HG03432 (cell line): ENCODE measurements around the gene MPDU1.
"Not testable (repeated sequence)": the region's sequence is repeated elsewhere in the genome, so short reads cannot be mapped to it uniquely, and the experiment has no call there.

Experiments
- ATAC-seq: cut with Tn5 transposase; IDR thresholded peaks from one replicate; pipeline ENCODE4 v1.9.1; 2021; ENCODE audit warnings: mild to moderate bottlenecking, moderate library complexity; ENCODE audit not compliant: unreplicated experiment

Gene MPDU1

DNA sequence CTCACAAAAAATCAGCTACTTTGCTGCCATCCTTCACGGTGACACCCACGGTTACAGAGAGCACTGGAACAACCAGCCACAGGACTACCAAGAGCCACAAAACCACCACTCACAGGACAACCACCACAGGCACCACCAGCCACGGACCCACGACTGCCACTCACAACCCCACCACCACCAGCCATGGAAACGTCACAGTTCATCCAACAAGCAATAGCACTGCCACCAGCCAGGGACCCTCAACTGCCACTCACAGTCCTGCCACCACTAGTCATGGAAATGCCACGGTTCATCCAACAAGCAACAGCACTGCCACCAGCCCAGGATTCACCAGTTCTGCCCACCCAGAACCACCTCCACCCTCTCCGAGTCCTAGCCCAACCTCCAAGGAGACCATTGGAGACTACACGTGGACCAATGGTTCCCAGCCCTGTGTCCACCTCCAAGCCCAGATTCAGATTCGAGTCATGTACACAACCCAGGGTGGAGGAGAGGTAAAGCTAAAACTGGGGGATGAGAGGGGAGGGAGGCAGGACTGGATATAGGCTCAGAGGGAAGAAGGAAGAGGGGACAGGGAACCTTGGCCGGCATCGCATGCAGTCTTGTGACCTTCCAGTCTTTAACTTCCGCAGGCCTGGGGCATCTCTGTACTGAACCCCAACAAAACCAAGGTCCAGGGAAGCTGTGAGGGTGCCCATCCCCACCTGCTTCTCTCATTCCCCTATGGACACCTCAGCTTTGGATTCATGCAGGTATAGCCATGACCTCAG lies 3.6 kb upstream of the MPDU1 start:
- peak; percentile 1 for ATAC-seq

DNA sequence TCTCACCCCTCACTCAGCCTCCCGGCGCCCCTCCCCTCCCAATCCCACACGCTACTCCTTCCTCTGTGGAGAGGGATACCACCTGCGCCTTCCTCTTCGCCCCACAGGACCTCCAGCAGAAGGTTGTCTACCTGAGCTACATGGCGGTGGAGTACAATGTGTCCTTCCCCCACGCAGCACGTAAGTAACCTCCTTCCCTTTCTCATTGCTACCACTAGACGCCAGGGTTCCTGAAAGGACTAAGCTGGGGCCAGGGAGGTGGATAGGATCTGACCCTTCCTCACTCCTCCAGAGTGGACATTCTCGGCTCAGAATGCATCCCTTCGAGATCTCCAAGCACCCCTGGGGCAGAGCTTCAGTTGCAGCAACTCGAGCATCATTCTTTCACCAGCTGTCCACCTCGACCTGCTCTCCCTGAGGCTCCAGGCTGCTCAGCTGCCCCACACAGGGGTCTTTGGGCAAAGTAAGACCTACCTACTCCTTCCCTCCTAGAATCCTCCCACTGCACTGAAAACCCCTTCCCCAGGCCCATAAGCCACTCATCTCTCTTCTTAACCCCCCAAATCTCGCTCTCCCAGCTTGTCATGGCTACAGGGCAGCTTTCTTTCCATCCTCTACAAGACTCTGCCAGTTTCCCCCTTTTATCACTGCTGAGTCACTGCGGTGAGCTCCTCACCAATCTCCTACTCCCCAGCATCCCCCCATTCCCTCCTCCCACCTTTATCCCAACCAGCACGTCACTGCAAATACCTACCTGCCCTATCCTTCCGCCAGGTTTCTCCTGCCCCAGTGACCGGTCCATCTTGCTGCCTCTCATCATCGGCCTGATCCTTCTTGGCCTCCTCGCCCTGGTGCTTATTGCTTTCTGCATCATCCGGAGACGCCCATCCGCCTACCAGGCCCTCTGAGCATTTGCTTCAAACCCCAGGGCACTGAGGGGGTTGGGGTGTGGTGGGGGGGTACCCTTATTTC lies 2.8 kb upstream of the MPDU1 start:
- ATAC-seq: no peak

DNA sequence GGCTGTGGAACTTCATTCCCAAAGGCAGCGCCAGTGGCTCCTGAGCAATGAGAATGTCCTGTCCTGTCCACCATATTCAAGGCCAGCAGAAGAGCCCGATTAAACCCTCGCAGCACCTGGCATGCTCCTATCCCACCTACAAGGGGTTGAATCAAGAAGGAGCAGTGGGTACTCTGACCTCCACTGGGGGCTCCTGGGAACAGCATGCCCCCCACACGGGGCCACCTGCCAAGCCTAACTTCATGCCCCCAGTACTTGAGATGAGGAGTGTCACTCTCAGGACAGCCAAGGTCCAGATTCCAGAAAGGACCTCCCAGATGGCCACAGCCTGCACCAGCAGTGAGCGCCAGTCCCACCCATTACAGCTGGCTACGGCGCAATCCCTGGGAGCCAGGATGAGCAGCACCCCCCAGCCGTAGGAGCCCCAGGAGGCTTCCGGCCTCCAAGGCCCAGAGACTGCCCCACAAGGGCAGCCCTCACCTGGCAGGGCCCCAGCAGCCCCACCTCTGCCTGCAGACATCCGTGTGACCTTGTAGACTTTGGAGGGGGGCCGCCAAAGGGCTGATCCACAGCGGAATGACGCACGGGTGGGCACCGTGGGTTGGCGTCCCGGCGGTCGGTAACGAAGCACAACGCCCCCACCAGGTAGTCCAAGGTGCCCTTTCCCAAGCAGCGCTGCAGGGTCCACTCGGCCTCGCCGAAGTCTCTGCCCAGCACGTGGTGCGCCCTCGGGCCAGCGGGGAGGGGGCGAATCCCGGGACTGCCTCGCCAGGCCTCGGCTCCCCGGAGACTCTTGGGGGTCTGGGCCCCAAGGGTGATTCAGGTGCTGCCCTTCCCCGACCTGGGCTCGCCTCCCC lies 1.0 kb upstream of the MPDU1 start:
- ATAC-seq: no peak

DNA sequence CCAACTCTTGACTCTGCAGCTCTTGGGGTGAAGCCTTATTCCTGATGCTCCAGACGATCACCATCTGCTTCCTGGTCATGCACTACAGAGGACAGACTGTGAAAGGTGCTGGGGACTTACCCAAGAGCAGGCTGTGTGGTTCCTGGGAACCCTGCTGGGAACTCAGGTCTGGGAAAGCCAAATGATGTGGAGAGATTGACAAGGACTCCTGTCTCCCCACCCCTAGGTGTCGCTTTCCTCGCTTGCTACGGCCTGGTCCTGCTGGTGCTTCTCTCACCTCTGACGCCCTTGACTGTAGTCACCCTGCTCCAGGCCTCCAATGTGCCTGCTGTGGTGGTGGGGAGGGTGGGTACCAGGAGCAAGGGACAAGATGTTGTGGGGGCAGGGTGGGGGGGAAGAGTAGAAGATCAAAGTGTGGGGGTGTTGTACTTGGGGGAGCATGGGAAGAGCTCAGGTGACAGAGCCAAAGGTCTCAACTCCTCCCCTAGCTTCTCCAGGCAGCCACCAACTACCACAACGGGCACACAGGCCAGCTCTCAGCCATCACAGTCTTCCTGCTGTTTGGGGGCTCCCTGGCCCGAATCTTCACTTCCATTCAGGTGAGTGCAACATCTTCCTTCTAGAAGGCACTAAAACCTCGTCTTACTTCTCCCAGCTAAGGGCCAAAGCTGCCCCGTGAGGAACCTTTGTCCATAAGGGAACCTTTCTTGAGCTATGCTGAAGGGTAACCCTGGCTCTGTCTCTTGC lies 3.2 kb downstream of the MPDU1 start:
- no peak for ATAC-seq

DNA sequence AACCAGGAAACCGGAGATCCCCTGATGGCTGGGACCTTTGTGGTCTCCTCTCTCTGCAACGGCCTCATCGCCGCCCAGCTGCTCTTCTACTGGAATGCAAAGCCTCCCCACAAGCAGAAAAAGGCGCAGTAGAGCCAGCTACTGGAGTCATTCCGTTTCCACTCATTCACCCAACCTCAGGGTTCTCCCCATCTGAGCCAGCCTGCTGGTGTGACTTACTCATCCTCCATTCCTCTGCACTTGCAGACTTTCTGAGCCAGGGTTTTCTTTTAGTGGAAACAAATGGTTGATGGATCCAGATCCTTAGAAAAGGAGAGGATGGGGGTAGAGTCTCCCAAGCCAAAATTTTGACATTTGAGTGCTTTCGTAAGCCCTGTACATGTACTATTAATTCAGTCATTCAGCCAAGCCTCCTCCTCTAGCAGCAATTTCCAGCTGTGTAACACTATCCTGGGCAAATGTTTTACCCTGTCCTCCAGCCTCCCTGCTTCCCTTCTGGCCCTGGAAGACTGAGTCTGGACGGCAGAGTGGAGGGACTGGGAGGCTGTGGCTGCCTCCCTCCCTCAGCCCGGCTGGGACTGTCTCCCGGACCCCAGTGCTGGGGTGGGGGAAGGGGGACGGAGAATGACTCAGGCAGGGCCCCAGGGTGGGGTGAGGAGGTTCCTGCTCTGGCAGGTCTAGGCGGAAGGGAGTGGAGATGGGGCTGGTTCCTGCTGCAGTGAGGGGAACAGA lies 3.9 kb downstream of the MPDU1 start:
- ATAC-seq: no peak

DNA sequence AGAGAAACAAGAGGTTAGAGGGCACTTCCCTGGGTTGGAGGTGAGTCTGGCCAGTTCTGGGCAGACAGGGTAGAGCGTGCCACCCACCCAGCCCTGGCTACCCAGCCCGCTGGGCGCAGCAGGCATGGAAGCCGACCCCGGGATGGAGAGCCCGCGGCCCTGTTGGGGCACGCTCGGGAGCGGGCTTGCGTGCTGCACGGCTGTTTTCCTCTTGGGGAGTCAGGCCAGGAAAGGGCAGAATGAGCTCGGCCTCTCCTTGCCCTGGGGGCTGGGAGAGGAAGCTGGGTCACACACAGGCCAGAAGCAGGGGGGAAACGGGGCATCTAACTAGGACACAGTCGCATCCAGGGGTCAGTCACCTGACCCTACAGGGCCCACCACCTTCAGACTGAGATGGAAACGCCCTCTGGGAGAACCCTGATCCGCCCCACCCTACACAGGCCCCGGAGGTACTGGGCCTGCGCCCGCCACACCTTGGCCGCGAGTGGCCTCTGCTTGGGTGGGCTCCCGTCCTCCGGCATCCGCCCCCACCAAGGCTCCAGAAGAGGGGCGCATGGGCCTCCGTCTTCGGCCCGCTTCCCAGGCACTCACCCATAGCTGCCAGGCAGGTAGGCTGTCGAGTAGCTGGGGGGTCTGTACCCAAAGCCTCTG lies 5.0 kb downstream of the MPDU1 start:
- ATAC-seq: no peak

DNA sequence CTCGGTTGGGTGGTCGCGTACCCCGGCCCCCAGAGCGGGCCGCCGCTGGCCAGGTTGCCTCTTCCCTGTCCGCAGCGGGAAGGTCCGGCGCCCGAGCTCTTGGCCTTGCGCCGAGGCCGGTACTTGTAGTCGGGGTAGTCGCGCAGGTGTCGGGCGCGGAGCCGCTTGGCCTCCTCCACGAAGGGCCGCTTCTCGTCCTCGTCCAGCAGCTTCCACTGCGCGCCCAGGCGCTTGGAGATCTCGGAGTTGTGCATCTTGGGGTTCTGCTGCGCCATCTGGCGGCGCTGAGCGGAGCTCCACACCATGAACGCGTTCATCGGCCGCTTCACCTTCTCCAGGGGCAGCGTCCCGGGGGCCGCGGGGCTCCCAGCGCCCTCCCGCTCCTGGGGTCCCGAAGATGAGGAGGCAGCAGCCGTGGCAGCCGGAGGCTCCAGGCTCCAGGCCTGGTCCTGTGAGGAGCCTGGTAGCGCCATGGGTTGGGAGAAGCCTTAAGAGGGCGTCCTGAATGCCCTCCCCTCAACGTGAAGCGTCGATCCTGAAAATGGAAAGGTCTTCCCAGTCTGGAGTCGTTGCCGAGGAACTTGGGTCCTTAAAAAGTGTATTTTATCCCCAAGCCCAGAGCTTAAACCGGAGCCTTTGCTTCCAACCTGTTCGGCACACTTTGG lies 5.7 kb downstream of the MPDU1 start:
- ATAC-seq: no peak

DNA sequence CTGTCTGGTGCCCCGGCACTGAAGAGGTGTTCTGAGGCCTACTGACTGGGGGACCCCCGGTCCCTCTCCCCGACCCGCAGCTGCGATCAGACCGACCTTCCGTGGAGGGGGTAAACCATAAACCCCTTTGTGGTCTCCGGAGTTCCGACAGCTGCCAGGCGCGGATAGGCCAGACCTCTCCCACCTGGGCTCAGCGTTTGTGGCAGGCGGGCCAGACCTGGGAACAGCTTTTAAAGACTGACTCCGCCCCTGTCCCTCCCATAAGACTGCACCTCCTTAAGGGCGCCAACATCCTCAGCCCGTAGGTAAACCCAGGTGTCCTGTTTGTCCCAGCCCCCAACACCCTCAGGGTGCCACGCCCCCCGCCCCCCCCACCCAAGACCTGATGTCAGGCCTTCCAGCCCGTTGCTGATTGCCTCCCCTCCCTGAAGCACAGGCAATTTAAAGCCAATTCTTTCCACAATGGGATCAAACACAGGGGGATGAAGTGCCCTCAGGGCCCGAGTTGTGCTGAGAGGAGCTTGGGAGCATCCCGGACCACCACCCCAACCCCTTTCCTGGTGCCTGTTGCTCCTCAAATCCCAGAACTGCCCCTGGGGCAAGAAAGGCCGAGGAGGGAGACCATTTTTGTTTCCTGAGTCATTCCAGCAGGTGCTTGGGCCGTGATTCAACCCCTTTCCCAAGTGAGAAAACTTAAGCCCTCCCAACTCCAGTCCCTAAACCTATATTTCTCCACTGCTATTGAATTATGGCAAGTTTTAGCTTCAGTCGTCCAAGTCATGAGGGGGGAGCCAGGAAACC lies 6.4 kb downstream of the MPDU1 start, which contains the start of gene SOX15:
SOX15 (minus strand) TSS at position 204 of the 801 bp plus-strand sequence. CDS start 418 bp downstream, outside the sequence.
- ATAC-seq: no peak

DNA sequence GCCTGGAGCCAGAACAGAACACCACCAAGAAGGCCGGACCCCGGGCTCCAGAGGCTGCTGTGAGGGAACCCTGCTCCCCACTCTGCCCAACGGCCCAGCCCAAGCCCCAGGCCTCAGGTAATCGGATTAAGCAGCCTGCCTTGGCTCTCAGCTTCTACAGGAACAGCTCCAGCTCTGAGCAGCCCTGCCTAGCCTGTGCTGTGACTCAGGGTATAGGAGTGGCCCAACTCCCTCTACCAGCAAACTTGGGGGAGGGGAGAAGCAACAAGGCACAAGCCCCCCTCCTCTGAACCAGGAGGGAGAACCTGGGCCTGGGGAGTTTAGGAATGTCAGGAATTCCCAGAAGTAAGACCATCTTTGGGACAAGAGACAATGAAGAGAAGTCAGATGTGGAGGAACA lies 7.1 kb downstream of the MPDU1 start:
- no peak for ATAC-seq

DNA sequence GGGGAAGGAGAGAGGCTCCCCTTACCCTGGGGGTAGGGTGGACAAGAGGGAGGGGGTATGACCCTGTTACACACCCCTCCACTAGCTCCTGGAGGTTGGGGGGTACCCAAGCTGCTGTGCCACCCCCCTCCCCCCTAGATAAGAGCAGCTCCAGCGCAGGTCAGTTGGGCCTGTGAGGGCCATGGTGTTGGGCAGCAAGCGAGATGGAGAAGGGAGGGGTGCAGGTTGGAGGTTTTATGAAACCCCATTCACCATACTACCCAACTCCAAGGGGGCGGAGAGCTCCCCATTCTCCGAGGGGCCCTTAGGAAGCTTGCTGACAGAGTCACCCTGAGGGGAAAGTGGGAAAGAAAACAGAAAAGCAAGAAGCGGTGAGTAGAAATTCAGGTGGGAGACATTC lies 7.9 kb downstream of the MPDU1 start:
- no peak for ATAC-seq

DNA sequence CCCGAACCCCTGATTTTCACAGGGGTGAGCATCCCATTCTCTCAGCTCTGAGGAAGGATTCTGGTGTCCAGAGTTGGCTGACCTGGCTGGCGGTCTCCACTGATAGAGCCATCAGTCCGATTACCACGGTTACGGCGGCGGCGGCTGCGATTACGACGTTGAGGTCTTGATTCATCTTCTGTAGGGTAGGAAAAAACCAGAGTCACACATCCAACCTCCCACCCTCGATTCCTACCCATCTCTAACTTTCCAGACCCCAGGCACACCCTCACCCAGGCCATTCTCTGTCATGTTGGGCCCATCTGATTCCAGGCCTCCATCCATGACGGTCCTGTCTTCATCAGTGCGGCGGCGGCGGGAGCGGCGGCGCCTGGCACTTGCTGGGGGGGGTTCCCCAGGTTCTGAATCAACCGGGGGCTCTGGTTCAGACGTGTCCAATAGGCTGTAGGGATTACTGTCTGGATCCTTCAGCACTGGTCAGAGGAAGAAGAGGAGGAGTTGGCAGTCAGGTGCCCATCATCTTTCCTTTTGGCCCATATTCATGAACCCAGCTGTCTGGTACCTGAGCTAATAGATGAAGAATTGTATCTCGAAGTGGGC lies 8.9 kb downstream of the MPDU1 start:
- ATAC-seq: no peak

DNA sequence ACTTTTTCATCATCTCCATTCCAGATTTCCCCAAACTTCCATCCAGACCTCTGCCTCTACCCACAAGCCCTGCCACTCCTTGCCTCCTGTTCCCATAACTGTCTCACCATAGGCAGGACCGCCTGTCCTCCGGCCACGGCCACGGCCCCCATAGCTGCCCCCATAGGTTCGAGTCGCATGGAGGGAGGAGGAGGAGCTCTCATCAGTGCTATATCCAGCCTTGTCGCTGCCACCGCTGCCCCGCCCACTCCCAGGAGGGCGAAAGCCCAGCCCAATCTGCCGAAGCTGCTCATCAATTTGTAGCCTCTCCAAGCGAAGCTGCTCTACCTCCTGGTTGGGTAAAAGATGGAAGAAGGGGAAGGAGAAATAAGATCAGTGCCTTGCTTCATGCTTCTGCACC lies 9.6 kb downstream of the MPDU1 start:
- ATAC-seq: no peak

DNA sequence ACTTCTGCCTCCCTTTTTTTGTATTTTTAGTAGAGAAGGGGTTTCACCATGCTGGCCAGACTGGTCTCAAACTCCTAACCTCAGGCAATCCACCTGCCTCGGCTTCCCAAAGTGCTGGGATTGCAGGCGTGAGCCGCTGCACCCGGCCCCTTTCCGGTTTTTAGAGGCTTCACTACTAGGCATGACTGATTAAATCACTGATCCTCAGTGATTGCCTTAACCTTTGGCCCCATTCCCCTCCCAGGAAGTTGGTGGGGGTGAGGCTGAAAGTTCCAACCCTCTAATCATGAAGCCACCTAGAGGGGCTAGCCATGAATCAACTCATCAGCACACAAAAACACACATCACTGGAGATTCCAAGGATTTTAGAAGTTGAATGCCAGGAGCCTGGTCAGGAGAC lies 13.9 kb downstream of the MPDU1 start:
- not testable (repeated sequence) for ATAC-seq

DNA sequence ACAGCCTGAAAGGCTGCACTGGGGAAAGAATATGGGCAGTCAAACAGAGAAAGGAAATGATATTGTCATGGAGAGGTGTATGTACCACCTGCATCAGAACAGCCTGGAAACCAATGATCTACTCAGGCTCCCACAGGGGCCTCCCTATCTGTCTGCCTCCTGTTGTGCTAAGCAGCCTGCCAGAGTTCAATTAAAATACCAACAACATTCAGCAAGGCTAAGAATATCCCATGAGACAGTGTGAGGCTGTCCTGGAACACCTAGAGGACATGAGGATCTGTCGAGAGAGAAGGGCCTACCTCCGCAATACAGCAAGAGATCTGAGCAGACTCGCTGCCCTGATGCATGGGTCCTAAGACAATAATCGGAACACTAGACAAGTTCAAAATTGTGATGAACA lies 22.6 kb downstream of the MPDU1 start:
- no peak for ATAC-seq

DNA sequence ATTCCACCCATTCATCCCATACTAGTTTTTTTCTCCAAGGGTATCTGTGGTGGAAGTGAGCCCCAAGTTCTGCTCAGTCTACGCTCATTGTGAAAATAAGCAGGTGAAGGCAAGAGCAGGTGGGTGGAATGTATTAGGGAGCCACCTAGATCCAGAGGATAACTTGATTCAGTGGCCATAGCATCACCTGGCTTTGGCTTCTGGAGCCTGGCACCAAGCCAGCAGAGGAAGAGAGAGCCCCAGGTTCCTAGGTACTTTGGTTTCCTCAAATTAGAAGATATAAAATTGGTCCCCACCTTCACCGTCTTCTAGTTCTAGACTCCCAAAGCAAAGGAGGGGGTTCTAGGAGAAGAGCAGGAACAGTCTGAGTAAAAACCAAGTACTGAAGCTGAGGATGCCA lies 27.0 kb downstream of the MPDU1 start:
- no peak for ATAC-seq

DNA sequence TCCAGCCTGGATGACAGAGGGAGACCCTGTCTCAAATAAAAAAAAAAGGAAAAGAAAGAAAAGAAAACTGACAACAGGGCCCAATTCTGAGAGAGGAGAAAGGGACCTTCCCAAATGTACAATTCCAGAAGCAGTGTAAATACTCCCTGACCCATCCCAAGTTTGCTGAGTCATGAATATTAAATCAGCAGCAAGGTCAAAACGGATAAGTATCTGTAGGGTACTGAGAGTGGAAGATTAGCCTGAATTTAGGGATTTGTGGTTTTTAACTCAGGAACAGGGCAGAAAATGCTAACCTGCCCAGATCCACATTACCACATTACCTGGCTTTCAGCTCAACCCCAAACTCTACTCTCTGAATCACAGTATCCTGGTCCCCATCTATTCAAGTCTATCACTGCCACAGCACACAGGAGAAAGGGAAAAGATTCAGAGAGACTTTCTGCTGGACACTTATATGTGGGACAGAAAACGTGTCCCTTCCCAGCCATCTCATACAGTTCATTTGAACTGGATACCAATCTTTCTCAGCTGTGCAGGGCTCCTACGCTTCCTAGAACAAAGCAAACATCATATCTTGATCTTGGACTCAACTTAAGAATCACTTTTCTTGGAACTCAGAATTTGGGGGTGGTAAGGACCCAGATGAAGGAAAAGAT lies 28.1 kb downstream of the MPDU1 start:
- ATAC-seq: no peak

DNA sequence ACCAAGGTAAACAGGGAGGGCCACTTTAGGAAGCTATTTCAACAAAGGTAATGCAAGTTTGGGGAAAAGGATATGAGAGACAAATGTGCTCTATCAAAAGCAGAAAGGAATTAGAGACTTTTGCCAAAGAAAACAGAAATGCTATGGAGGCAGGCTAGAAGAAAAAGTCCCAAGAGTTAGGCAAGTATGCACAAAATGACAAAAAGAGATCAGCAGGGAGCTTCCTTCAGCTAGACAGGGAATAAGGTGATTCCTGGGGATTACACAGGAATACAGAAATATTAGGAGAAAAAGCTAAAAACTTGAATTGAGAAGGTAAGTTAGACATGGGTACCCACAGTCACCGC lies 28.6 kb downstream of the MPDU1 start:
- no peak for ATAC-seq
